Measurements from ENCODE around the gene SRPX2.

The SRPX2 gene

GRCh38 chrX:100652266-100652665, 8.3 kb downstream of the SRPX2 start:
- DNase-seq, result no peak

GRCh38 chrX:100654261-100654660, 10.3 kb downstream of the SRPX2 start:
- no peak for DNase-seq

GRCh38 chrX:100658941-100659381, 15.0 kb downstream of the SRPX2 start:
- peak; percentile 10 for DNase-seq

GRCh38 chrX:100659431-100660137, 15.6 kb downstream of the SRPX2 start:
- DNase-seq, result no peak

- no peak for DNase-seq
Measured at GRCh38 chrX:100662170-100662569, 18.2 kb downstream of the SRPX2 start.

- peak; percentile 48 for DNase-seq
Measured at GRCh38 chrX:100662796-100663195, 18.8 kb downstream of the SRPX2 start.

GRCh38 chrX:100663642-100664041, 19.6 kb downstream of the SRPX2 start:
- DNase-seq, result no peak

GRCh38 chrX:100672966-100673365, 29.0 kb downstream of the SRPX2 start:
- no peak for DNase-seq

GRCh38 chrX:100673397-100673953, 29.5 kb downstream of the SRPX2 start:
- peak; percentile 25 for DNase-seq

GRCh38 chrX:100674705-100675104, 30.7 kb downstream of the SRPX2 start:
- peak; percentile 56 for DNase-seq

GRCh38 chrX:100677611-100678181, 33.7 kb downstream of the SRPX2 start:
- no peak for DNase-seq

GRCh38 chrX:100680756-100681155, 36.8 kb downstream of the SRPX2 start:
- no peak for DNase-seq

GRCh38 chrX:100681599-100681998, 37.6 kb downstream of the SRPX2 start:
- DNase-seq, result no peak

- DNase-seq, result no peak
Measured at GRCh38 chrX:100682939-100683338, 38.9 kb downstream of the SRPX2 start.

GRCh38 chrX:100685284-100685996, 41.4 kb downstream of the SRPX2 start:
- peak; percentile 63 for DNase-seq

- no peak for DNase-seq
Measured at GRCh38 chrX:100685997-100686305, 42.0 kb downstream of the SRPX2 start.

GRCh38 chrX:100687128-100687527, 43.1 kb downstream of the SRPX2 start:
- DNase-seq, result no peak

- peak; percentile 13 for DNase-seq
Measured at GRCh38 chrX:100687546-100687945, 43.5 kb downstream of the SRPX2 start.

- DNase-seq, result no peak
Measured at GRCh38 chrX:100695302-100695701, 51.3 kb downstream of the SRPX2 start.

GRCh38 chrX:100695991-100696390, 52.0 kb downstream of the SRPX2 start:
- no peak for DNase-seq

- no peak for DNase-seq
Measured at GRCh38 chrX:100696699-100697351, 52.8 kb downstream of the SRPX2 start.

- no peak for DNase-seq
Measured at GRCh38 chrX:100698551-100698950, 54.6 kb downstream of the SRPX2 start.

GRCh38 chrX:100700809-100701208, 56.8 kb downstream of the SRPX2 start:
- no peak for DNase-seq
